ENCODE measurements around the gene SLC2A9.

- no peak for TF ChIP-seq CTCF (conservative IDR thresholded peaks at IDR 0.05 in 1 of 2, IDR thresholded peaks at IDR 0.05 in 1 of 2; ENCODE audit: low read depth in 1 of 2, low read length in 2 of 2)
- TF ChIP-seq EZH2 (IDR thresholded peaks at IDR 0.05; ENCODE audit: low read length, missing control alignments): no peak
These were observed 201.0 kb downstream of the SLC2A9 start for GRCh38 chr4:9820343-9820742.
